Measurements from ENCODE around the gene NPPB. TPM values are rescaled to one million over a fixed set of nuclear protein-coding genes. Genes with fewer than 3 reads are reported as not detected.

Gene NPPB
- polyA plus RNA-seq, 1 donor, result not detected

GRCh38 chr1:11841245-11842153, 17.2 kb downstream of the NPPB start:
- H3K4me1 ChIP-seq (ENCODE audit: control insufficient read depth, insufficient read depth, low read length), result peaks cover 5% of the 10 kb centered on the region
- DNase-seq, result no peak
- peaks cover 85% of the 10 kb centered on the region for H3K36me3 ChIP-seq (ENCODE audit: control insufficient read depth, insufficient read depth, low read length)
- no peak overlapping the region for H3K4me3 ChIP-seq (ENCODE audit: low read length)
- WGBS (ENCODE audit: insufficient coverage, low lambda C conversion rate), result 50% methylated on average over 1 of the region's 17 CpGs
- no peak overlapping the region for H3K27ac ChIP-seq (ENCODE audit: low read length)
- H3K27me3 ChIP-seq (ENCODE audit: control insufficient read depth, insufficient read depth, low read length), result no peaks in the 10 kb centered on the region
- H3K9me3 ChIP-seq (ENCODE audit: control insufficient read depth, low read depth, low read length), result no peaks in the 10 kb centered on the region

GRCh38 chr1:11839727-11840705, 18.7 kb downstream of the NPPB start:
- peaks cover 5% of the 10 kb centered on the region for H3K4me1 ChIP-seq (ENCODE audit: control insufficient read depth, insufficient read depth, low read length)
- no CpG with 5 or more reads among the region's 20 CpGs for WGBS (ENCODE audit: insufficient coverage, low lambda C conversion rate)
- H3K27me3 ChIP-seq (ENCODE audit: control insufficient read depth, insufficient read depth, low read length), result no peaks in the 10 kb centered on the region
- H3K27ac ChIP-seq (ENCODE audit: low read length), result no peak overlapping the region
- no peaks in the 10 kb centered on the region for H3K9me3 ChIP-seq (ENCODE audit: control insufficient read depth, low read depth, low read length)
- H3K36me3 ChIP-seq (ENCODE audit: control insufficient read depth, insufficient read depth, low read length), result peaks cover 95% of the 10 kb centered on the region
- no peak for DNase-seq
- H3K4me3 ChIP-seq (ENCODE audit: low read length), result no peak overlapping the region

- H3K27ac ChIP-seq (ENCODE audit: low read length), result no peak overlapping the region
- no peaks in the 10 kb centered on the region for H3K9me3 ChIP-seq (ENCODE audit: control insufficient read depth, low read depth, low read length)
- no peak overlapping the region for H3K4me3 ChIP-seq (ENCODE audit: low read length)
- H3K4me1 ChIP-seq (ENCODE audit: control insufficient read depth, insufficient read depth, low read length), result peaks cover 5% of the 10 kb centered on the region
- H3K27me3 ChIP-seq (ENCODE audit: control insufficient read depth, insufficient read depth, low read length), result no peaks in the 10 kb centered on the region
- DNase-seq, result peak; percentile 31 to 48
- peaks cover 95% of the 10 kb centered on the region for H3K36me3 ChIP-seq (ENCODE audit: control insufficient read depth, insufficient read depth, low read length)
- no CpG with 5 or more reads among the region's 40 CpGs for WGBS (ENCODE audit: insufficient coverage, low lambda C conversion rate)
These were observed 20.1 kb downstream of the NPPB start for GRCh38 chr1:11838349-11839272.

- DNase-seq, result no peak
- Histone ChIP-seq H3K4me3 (ENCODE audit: low read length) (no peak overlapping the region), H3K9me3 (ENCODE audit: control insufficient read depth, low read depth, low read length) (no peaks in the 10 kb centered on the region), H3K4me1 (ENCODE audit: control insufficient read depth, insufficient read depth, low read length) (peaks cover 5% of the 10 kb centered on the region), H3K27ac (ENCODE audit: low read length) (no peak overlapping the region), H3K36me3 (ENCODE audit: control insufficient read depth, insufficient read depth, low read length) (peaks cover 99% of the 10 kb centered on the region), H3K27me3 (ENCODE audit: control insufficient read depth, insufficient read depth, low read length) (no peaks in the 10 kb centered on the region)
- WGBS (ENCODE audit: insufficient coverage, low lambda C conversion rate), result no CpG with 5 or more reads among the region's 11 CpGs
These were observed 20.9 kb downstream of the NPPB start for GRCh38 chr1:11837767-11838348.

GRCh38 chr1:11836955-11837766, 21.6 kb downstream of the NPPB start:
- no peaks in the 10 kb centered on the region for H3K27me3 ChIP-seq (ENCODE audit: control insufficient read depth, insufficient read depth, low read length)
- no peak for DNase-seq
- H3K9me3 ChIP-seq (ENCODE audit: control insufficient read depth, low read depth, low read length), result no peaks in the 10 kb centered on the region
- no peaks in the 10 kb centered on the region for H3K4me1 ChIP-seq (ENCODE audit: control insufficient read depth, insufficient read depth, low read length)
- WGBS (ENCODE audit: insufficient coverage, low lambda C conversion rate), result no CpG with 5 or more reads among the region's 36 CpGs
- H3K36me3 ChIP-seq (ENCODE audit: control insufficient read depth, insufficient read depth, low read length), result peaks cover 98% of the 10 kb centered on the region
- no peak overlapping the region for H3K4me3 ChIP-seq (ENCODE audit: low read length)
- H3K27ac ChIP-seq (ENCODE audit: low read length), result no peak overlapping the region

- Histone ChIP-seq H3K27ac (ENCODE audit: low read length) (no peak overlapping the region), H3K27me3 (ENCODE audit: control insufficient read depth, insufficient read depth, low read length) (no peaks in the 10 kb centered on the region), H3K36me3 (ENCODE audit: control insufficient read depth, insufficient read depth, low read length) (peaks cover 86% of the 10 kb centered on the region), H3K4me3 (ENCODE audit: low read length) (no peak overlapping the region), H3K9me3 (ENCODE audit: control insufficient read depth, low read depth, low read length) (no peaks in the 10 kb centered on the region), H3K4me1 (ENCODE audit: control insufficient read depth, insufficient read depth, low read length) (no peaks in the 10 kb centered on the region)
- no CpG with 5 or more reads among the region's 28 CpGs for WGBS (ENCODE audit: insufficient coverage, low lambda C conversion rate)
- no peak for DNase-seq
These were observed 23.1 kb downstream of the NPPB start for GRCh38 chr1:11835441-11836225.

- H3K27ac ChIP-seq (ENCODE audit: low read length), result no peak overlapping the region
- WGBS (ENCODE audit: insufficient coverage, low lambda C conversion rate), result no CpG with 5 or more reads among the region's 13 CpGs
- no peaks in the 10 kb centered on the region for H3K27me3 ChIP-seq (ENCODE audit: control insufficient read depth, insufficient read depth, low read length)
- no peaks in the 10 kb centered on the region for H3K4me1 ChIP-seq (ENCODE audit: control insufficient read depth, insufficient read depth, low read length)
- no peak overlapping the region for H3K4me3 ChIP-seq (ENCODE audit: low read length)
- H3K36me3 ChIP-seq (ENCODE audit: control insufficient read depth, insufficient read depth, low read length), result peaks cover 82% of the 10 kb centered on the region
- DNase-seq, result no peak
- H3K9me3 ChIP-seq (ENCODE audit: control insufficient read depth, low read depth, low read length), result no peaks in the 10 kb centered on the region
These were observed 24.8 kb downstream of the NPPB start for GRCh38 chr1:11833900-11834299.

GRCh38 chr1:11833497-11833896, 25.2 kb downstream of the NPPB start:
- H3K4me1 ChIP-seq (ENCODE audit: control insufficient read depth, insufficient read depth, low read length), result no peaks in the 10 kb centered on the region
- H3K4me3 ChIP-seq (ENCODE audit: low read length), result no peak overlapping the region
- no peaks in the 10 kb centered on the region for H3K9me3 ChIP-seq (ENCODE audit: control insufficient read depth, low read depth, low read length)
- no peaks in the 10 kb centered on the region for H3K27me3 ChIP-seq (ENCODE audit: control insufficient read depth, insufficient read depth, low read length)
- no peak overlapping the region for H3K27ac ChIP-seq (ENCODE audit: low read length)
- WGBS (ENCODE audit: insufficient coverage, low lambda C conversion rate), result no CpG with 5 or more reads among the region's 8 CpGs
- H3K36me3 ChIP-seq (ENCODE audit: control insufficient read depth, insufficient read depth, low read length), result peaks cover 82% of the 10 kb centered on the region
- no peak for DNase-seq
